ENCODE measurements around the gene AGAP1. TPM values are rescaled to one million over a fixed set of nuclear protein-coding genes. Genes with fewer than 3 reads are reported as not detected.
A peak's percentile ranks its signal among the peaks of the same experiment; 100 is the strongest.

AGAP1 gene
- total RNA-seq, 1 experiment from 2014 or later = 25.8 TPM

DNA sequence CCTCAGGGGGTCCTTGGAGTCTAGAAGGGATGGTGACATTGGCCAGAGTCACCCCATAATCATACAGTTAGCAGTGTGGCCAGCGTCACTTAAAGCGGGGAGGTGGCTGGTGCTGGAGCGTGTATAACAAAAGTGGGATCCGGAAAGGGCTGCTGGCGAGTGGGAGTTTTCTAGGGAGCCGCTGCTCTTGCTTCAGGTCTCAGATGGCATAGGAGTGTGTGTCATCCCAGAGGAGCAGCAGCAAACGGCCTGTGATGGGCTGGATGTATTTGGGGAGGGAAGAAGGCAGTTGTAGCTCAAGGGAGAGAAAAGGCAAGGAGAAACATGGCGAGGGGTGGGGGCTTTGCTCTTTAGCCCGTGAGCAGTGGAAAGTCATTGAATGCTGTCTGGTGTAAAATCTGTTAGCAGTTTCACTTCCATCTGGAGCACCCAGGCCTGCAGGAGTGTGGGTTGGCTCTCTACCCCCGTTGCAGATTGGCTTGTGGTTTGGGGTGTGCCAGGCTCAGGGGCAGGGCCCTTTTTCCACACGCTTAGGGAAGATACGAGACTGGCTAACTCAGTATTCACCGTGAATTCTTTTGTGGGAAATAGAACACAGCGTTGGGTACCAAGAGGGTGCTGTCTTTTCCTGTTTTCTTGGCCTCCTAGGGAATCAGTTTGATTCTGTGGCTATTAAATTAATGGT is 120.5 kb downstream of the AGAP1 start:
- Histone ChIP-seq H2AK5ac (ENCODE audit: insufficient read length, low read length) (no peak overlapping the region), H2BK20ac (ENCODE audit: low read depth, low read length, poor library complexity, severe bottlenecking) (no peak overlapping the region), H2BK120ac (ENCODE audit: low read depth, low read length, poor library complexity, severe bottlenecking) (no peak overlapping the region), H2BK5ac (ENCODE audit: insufficient read length, low read length) (no peak overlapping the region), H3K79me2 (ENCODE audit: insufficient read depth, low read length) (peaks cover 7% of the 10 kb centered on the region), H3K79me1 (ENCODE audit: insufficient read depth, low read depth, low read length, poor library complexity, severe bottlenecking) (peaks cover 10% of the 10 kb centered on the region), H4K8ac (replicated peaks; ENCODE audit: insufficient read length, low read depth, low read length) (no peak overlapping the region), H3K14ac (ENCODE audit: insufficient read depth, low read length) (no peak overlapping the region; the same call in 1 of the 2 replicates), H3K23me2 (ENCODE audit: insufficient read length, low read depth, low read length, poor library complexity, severe bottlenecking) (no peaks in the 10 kb centered on the region), H3K18ac (ENCODE audit: insufficient read length, low read depth, low read length) (no peak overlapping the region), H3K9ac (ENCODE audit: extremely low read depth, insufficient read length, low read length) (no peak overlapping the region), H3T11ph (ENCODE audit: low read length) (no peak overlapping the region), H3K27me3 (ENCODE audit: insufficient read depth, low read length) (no peaks in the 10 kb centered on the region), H4K91ac (ENCODE audit: insufficient read length, low read depth, low read length) (no peak overlapping the region), H3K27ac (ENCODE audit: insufficient read length, low read depth, low read length) (no peak overlapping the region), H3K4ac (ENCODE audit: low read depth, low read length) (no peak overlapping the region), H4K5ac (ENCODE audit: insufficient read length, low read depth, low read length) (no peak overlapping the region), H4K20me1 (ENCODE audit: control insufficient read depth, insufficient read depth, insufficient read length) (no peaks in the 10 kb centered on the region), H3K4me1 (ENCODE audit: insufficient read depth, low read length) (no peaks in the 10 kb centered on the region; the same call in 1 of the 2 replicates), H3K4me2 (ENCODE audit: insufficient read depth, insufficient read length, low read length) (no peak overlapping the region), H3K9me3 (ENCODE audit: control insufficient read depth, low read depth, low read length) (no peaks in the 10 kb centered on the region), H3K56ac (ENCODE audit: insufficient read length, low read depth, low read length) (no peak overlapping the region), H2AFZ (ENCODE audit: low read length) (no peak overlapping the region), H2BK12ac (ENCODE audit: insufficient read length, low read depth, low read length) (no peak overlapping the region), H3K23ac (ENCODE audit: insufficient read length, low read depth, low read length) (no peak overlapping the region), H2BK15ac (ENCODE audit: low read depth, low read length) (no peak overlapping the region)
- Mint-ChIP-seq H3K4me3 (no peak overlapping the region), H3K27me3 (ENCODE audit: low read depth) (no peaks in the 10 kb centered on the region), H3K9me3 (no peaks in the 10 kb centered on the region), H3K36me3 (ENCODE audit: insufficient read depth in 1 of 3, low read depth in 3 of 3) (no peaks in the 10 kb centered on the region), H3K4me1 (peaks cover 13 to 19% of the 10 kb centered on the region in 2 experiments), H3K27ac (peak overlapping the region in 2 of 3 experiments; percentile 61 to 65; a peak in 4 of 7 replicates)
- WGBS (ENCODE audit: extremely low coverage, insufficient read length, low lambda C conversion rate) = no CpG with 5 or more reads among the region's 14 CpGs
- TF ChIP-seq CTCF (conservative IDR thresholded peaks at IDR 0.05) = no peak
- DNase-seq = no peak

Data from H9 (cell line).